ENCODE measurements around the gene DNAJC4.

- TF ChIP-seq GATA3 (IDR thresholded peaks at IDR 0.05; ENCODE audit: low read depth, low read length): no peak
- no peak for TF ChIP-seq GATA2 (IDR thresholded peaks at IDR 0.05; ENCODE audit: low read depth, low read length)
These were observed 26.8 kb upstream of the DNAJC4 start for GRCh38 chr11:64203421-64204079.

All from SH-SY5Y (cell line).